ENCODE measurements around the gene DYNC1H1.
"Not testable (repeated sequence)": the region's sequence is repeated elsewhere in the genome, so short reads cannot be mapped to it uniquely, and the experiment has no call there.

The DYNC1H1 gene

DNA sequence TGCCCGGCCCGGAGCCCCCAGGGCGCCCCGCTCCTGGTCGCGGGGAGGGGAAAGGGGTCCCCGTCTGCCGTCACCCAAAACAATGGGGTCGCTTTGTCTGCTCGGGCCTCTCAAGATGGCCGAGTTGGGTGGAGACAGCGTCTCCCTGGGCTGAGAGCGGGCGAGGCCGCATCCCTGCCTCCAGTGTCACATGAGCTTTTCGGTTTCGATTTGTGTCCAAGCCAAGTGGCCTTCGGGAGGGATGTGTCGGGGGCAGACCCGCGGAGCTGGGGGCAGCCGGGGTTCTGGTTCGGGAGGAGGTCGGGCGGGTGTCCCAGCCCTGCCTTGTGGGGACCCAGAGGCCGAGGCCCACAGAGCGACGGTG is 790 bp downstream of the DYNC1H1 start:
- no peak for TF ChIP-seq ZNF274 (IDR thresholded peaks at IDR 0.05; ENCODE audit: low read depth, low read length)
- peak overlapping the region; percentile 96 for H3K4me3 ChIP-seq (ENCODE audit: low read length)

DNA sequence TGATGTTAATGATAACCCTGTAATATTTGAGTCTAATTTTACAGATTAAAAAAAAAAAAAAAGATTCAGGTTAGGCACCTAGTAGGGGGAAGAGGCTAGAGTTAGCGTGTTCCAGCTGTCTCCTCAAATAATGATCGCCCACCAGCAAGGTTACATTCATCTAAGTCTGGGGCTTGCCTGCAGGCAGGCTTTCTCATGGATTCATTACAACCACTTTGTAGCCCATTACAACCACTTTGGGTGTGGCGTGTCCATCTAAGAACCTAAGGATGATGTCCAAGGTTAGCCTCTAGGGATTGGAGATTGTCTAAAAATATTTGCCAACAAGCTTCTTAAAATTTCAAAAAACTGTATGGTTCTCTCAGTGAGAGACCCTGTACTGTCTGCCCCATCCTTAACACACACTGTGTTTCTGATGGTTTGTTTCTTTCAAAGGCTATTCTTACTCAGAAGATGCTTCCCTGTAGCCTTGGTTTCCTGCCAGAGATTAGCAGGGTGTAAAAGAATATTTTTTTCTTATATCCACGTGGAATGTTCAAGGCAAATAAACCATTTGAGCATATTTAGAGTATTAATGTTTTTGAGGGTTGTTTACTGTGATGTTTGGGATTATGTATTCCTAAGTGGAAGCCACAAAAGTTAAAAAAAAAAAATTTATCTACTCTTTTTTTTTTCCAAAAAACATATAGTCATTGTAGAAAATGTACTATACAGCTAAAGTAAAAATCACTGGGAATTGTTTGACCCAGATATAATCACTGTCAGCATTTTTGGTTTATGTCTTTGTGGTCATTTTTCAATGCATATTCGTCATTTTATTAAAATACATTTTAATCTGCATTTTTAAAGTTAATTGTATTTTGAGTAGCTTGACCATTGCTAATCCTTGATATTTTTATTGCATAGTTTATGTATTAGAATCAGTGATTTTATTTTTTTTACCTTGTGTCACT is 1.7 kb downstream of the DYNC1H1 start:
- TF ChIP-seq ZNF274 (IDR thresholded peaks at IDR 0.05; ENCODE audit: low read depth, low read length): no peak
- peak overlapping the region; percentile 96 for H3K4me3 ChIP-seq (ENCODE audit: low read length)

DNA sequence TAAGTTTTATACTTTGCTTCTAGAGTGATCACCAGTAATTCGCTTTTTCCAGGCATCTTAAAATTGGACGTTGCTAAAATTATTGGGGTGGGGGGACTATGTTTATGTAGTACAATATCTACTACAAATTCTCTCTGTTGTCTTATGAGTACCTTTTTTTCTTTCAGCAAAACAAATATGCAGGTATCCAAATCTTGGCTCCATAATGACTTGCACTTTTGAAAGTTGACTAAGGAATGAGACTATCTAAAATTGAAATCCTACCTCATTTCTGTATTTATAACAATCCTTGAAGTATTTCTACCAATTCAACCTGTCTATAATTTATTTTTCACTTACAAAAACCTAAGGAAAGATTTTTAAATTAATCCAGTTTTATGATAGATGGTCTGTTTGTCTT is 2.4 kb downstream of the DYNC1H1 start:
- TF ChIP-seq ZNF274 (IDR thresholded peaks at IDR 0.05; ENCODE audit: low read depth, low read length): no peak
- no peak overlapping the region for H3K4me3 ChIP-seq (ENCODE audit: low read length)

DNA sequence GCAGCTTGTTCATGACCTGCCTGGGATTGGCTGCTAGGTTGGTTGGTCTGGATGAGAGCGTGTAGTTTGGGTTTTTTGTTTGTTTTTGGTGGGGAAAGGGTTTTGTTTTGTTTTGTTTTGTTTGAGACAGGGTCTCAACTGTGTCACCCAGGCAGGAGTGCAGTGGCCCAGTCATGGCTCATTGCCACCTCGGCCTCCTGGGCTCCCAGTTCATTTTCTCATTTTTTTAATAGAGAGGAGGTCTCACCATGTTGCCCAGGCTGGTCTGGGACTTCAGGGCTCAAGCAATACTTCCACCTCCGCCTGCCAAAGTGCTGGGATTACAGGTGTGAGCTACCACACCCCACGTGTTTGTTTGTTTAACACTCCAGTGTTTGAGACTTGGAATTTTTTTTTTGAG is 3.8 kb downstream of the DYNC1H1 start:
- no peak overlapping the region for H3K4me3 ChIP-seq (ENCODE audit: low read length)
- no peak for TF ChIP-seq ZNF274 (IDR thresholded peaks at IDR 0.05; ENCODE audit: low read depth, low read length)

DNA sequence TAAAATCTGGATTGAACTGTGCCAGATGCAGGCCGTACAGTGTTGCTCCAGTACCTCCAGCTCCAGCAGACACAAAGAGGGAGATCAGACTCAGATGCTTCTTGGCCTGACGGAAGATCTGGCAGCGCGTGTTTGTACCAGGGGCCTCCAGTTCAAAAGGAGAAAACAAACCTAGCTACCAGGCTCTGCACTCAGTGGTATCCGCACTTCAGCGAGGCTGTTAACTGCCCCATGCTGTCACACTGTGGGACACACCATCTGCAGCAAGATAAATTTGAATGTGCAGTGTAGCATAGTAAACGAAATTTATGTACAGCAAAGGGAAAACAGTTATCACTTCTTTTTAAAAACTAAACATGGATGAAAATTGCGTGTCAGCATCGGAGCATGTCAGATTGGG is 5.1 kb downstream of the DYNC1H1 start:
- no peak for TF ChIP-seq ZNF274 (IDR thresholded peaks at IDR 0.05; ENCODE audit: low read depth, low read length)

DNA sequence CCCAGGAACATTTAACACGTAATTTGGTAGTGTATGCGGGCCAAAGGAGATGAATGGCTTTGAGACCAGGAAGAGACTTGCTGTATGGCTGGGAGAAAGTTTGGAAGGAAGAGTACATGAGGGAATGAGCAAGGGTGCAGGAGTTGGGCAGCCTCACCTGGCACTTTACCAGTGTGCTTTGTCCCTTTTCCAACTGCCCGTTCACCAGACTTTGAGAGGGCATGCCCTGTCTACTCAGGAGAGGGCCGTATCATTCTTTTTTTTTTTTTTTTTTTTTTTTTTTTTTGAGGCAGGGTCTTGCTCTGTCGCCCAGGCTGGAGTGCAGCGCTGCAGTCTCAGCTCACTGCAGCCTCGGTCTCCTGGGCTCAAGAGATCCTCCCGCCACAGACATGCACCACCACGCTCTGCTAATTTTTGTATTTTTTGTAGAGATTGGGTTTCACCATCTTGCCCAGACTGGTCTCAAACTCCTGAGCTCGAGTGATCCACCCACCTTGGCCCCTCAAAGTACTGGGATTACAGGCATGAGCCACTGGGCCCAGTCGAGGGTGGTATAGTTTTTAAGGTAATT is 6.5 kb downstream of the DYNC1H1 start:
- TF ChIP-seq ZNF274 (IDR thresholded peaks at IDR 0.05; ENCODE audit: low read depth, low read length): no peak
- no peak overlapping the region for H3K4me3 ChIP-seq (ENCODE audit: low read length)

More for the DNA sequence above, 5.1 kb downstream of the DYNC1H1 start:
- H3K4me3 ChIP-seq (ENCODE audit: low read length): no peak overlapping the region

DNA sequence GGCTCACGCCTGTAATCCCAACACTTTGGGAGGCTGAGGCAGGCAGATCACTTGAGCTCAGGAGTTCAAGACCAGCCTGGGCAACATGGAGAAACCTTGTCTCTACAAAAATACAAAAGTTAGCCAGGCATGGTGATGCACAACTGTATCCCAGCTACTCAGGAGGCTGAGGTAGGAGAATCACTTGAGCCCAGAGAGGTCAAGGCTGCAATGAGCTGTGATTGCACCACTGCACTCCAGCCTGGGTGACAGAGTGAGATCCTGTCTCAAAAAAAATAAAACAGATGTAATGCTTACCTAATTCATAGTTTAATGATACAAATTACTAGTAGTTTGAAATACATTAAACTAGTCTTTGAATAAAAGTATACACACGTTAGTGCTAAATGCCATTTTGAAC is 7.1 kb downstream of the DYNC1H1 start:
- not testable (repeated sequence) for H3K4me3 ChIP-seq (ENCODE audit: low read length)

DNA sequence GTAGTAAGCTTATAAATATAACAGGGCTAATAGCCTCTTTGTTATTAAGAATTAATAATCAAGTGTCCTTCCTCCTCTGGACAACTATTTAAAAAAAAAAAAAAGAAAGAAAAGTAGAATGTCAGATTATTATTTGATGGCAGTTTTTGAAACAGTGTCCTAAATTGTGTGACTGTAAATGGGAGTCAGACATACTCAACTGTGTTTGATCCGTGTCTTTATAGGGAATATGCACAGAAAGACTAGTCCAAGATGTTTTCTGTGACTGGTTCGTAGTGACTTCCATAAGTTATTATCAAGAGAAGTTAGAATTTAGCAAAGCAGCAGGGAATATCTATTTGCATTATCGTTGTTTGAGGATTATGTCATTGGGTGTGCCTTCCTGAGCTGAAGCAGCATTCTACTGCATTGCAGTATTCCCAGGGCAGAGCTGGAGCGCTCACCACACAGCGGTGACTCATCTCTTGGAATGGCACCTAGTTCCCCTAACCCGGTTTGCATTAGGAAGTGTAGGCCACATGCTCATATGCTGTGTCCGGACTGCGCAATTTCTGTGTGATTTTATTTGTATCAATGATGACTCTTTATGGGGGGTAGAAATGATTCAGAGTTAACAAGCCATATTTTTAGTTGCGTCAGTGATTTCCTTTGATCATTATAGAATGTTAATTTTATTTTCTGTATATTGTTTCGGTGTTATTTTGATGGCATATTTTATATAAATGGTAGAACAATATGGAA is 7.9 kb downstream of the DYNC1H1 start:
- no peak for TF ChIP-seq ZNF274 (IDR thresholded peaks at IDR 0.05; ENCODE audit: low read depth, low read length)
- H3K4me3 ChIP-seq (ENCODE audit: low read length): no peak overlapping the region

DNA sequence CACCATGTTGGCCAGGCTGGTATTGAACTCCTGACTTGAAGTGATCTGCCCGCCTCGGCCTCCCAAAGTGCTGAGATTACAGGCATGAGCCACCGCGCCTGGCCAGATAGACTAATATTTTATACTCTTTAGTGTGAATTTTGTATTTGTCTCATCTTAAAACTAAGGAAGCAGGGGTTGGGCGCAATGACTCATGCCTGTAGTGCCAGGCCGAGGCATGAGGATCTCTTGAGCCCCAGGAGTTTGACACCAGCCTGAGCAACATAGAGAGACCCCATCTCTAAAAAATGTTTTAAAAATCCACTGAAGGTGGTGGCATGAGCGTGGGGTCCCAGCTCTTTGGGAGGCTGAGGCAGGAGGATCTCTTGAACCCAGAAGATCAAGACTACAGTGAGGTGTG is 9.0 kb downstream of the DYNC1H1 start:
- no peak for TF ChIP-seq ZNF274 (IDR thresholded peaks at IDR 0.05; ENCODE audit: low read depth, low read length)
- H3K4me3 ChIP-seq (ENCODE audit: low read length): no peak overlapping the region

DNA sequence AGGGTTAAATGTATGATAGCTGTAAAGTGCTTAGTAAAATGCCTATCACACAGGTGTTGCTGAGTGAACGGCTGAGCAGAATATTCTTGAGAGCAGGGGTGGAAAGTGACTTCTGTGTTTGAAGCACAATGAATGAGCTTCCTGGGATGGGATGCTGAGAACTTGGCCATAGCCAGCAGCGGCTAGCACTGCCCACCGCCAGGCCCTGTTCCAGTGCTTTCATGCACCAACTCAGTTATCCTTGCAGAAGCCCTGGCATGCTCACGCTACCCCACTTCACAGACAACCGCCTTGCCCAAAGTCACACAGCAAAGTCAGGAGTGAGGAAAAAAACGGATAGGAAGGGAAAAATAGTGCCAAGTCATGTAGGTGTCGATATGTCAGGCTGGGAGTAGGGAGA is 10.9 kb downstream of the DYNC1H1 start:
- no peak overlapping the region for H3K4me3 ChIP-seq (ENCODE audit: low read length)
- no peak for TF ChIP-seq ZNF274 (IDR thresholded peaks at IDR 0.05; ENCODE audit: low read depth, low read length)

DNA sequence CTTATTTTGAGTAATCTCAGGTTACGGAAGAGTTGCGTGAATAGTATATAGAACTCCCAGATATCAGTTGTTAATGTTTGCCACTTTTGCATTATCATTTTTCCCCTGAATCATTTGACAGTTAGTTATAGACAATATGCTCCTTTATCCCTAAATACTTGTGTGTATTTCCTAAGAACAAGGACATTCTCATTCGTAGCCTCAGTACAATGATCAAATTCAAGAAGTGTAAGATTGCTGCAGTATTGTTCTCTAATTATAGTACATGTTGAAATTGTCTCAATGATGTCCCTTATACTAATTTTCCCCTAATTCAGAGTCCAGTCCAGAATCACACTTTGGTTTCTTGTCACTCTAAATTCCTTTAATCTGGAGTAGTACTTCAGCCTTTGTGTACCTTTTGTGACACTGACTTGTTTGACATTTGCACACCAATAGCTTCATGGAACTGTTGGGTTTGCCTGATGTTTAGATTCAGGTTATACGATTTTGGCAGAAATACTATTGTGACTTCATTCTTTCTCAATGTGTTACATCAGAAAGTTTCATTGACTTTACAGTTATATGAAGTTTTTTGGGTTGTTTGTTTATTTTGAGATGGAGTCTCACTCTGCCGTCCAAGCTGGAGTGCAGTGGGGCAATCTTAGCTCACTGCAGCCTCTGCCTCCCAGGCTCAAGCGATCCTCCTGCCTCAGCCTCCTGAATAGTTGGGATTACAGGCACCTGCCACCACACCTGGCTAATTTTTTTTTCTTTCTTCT is 13.1 kb downstream of the DYNC1H1 start:
- no peak for TF ChIP-seq ZNF274 (IDR thresholded peaks at IDR 0.05; ENCODE audit: low read depth, low read length)
- no peak overlapping the region for H3K4me3 ChIP-seq (ENCODE audit: low read length)

DNA sequence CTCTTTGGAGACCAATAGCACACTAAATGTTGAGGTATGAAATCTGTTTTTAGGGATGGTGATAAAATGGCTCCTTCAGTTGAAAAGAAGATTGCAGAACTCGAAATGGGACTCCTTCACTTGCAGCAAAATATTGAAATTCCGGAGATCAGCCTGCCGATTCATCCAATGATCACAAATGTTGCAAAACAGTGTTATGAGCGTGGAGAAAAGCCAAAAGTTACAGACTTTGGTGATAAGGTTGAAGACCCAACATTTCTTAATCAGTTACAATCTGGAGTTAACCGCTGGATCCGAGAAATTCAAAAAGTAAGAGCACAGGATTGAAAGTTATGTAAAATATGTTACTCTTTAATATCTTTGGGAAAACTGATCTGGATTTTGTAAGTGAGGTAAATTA is 15.3 kb downstream of the DYNC1H1 start:
- TF ChIP-seq ZNF274 (IDR thresholded peaks at IDR 0.05; ENCODE audit: low read depth, low read length): no peak
- no peak overlapping the region for H3K4me3 ChIP-seq (ENCODE audit: low read length)

DNA sequence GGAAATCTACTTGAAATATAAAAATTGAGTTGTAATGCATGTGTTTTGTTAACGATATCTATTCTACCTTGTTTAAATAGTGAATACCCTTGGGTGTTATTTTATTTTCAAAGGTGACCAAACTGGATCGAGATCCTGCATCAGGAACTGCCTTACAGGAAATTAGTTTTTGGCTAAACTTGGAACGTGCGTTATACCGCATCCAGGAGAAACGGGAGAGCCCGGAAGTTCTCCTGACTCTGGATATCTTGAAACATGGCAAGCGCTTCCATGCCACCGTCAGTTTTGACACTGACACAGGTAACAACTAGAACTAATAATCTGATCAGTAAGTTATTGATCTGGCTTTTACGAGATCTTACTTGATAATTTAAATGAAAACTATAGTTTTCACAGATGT is 15.9 kb downstream of the DYNC1H1 start:
- H3K4me3 ChIP-seq (ENCODE audit: low read length): no peak overlapping the region
- no peak for TF ChIP-seq ZNF274 (IDR thresholded peaks at IDR 0.05; ENCODE audit: low read depth, low read length)

DNA sequence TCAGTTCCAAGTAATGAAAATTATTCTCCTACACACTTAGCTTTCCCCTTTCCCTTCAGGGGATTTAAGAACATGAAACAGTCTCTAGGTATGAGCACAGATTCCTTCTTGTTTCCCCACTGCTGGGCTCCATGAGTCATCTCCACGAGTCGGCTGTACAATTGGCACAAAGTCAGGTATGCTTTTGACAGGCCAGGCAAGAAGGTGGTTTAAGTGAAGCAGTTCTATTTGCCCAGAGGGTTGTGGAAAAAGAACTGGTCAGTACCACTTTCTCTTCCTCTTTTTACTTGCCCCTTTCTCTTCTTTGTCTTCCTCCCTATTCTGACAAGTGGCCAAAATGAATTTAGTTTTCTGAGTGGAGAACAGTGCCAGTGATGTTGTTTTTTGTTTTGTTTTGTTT is 16.3 kb downstream of the DYNC1H1 start:
- no peak overlapping the region for H3K4me3 ChIP-seq (ENCODE audit: low read length)
- no peak for TF ChIP-seq ZNF274 (IDR thresholded peaks at IDR 0.05; ENCODE audit: low read depth, low read length)

Measured in GM08714 (cell line).